WTC11 (cell line): ENCODE results near the gene CUL9. TPM values are rescaled to one million over a fixed set of nuclear protein-coding genes. Genes with fewer than 3 reads are reported as not detected.
A peak's percentile ranks its signal among the peaks of the same experiment; 100 is the strongest.

ENCODE experiments used
- ATAC-seq: fragments of 200-7000 bp; cut with Tn5 transposase; 2 replicates; pipeline ENCODE4 v1.10.0; 2021; ENCODE audit warnings: mild to moderate bottlenecking, moderate library complexity
- CTCF ChIA-PET: fragments of 300-600 bp; sonication (Branson Sonifier 250); formaldehyde crosslinking; loops from one replicate; lab custom pipeline; 2021; ENCODE audit warnings: antibody characterized with exemption; lab: Charles Lee
- POLR2A ChIA-PET: fragments of 350-600 bp; sonication (Branson Sonifier 250); formaldehyde crosslinking; loops from one replicate; lab custom pipeline; 2021; ENCODE audit warnings: antibody characterized with exemption; lab: Charles Lee
- DNase-seq: peaks from one replicate; pipeline ENCODE4 v3.0.0; 2021; ENCODE audit warnings: low spot score
- H3K27ac Mint-ChIP-seq: 2 replicates; pipeline ENCODE4 v1.8.0; 2021; ENCODE audit warnings: mixed read lengths
- H3K27me3 Mint-ChIP-seq: 2 replicates; pipeline ENCODE4 v1.8.0; 2021; ENCODE audit warnings: low read depth, mild to moderate bottlenecking, moderate library complexity, mixed read lengths
- H3K36me3 Mint-ChIP-seq: 2 replicates; pipeline ENCODE4 v1.8.0; 2021; ENCODE audit warnings: mixed read lengths
- H3K4me1 Mint-ChIP-seq: 2 replicates; pipeline ENCODE4 v1.8.0; 2022; ENCODE audit warnings: mixed read lengths
- H3K4me3 Mint-ChIP-seq: 2 replicates; pipeline ENCODE4 v1.8.0; 2021; ENCODE audit warnings: mild to moderate bottlenecking, moderate library complexity, mixed read lengths
- H3K9me3 Mint-ChIP-seq: 2 replicates; pipeline ENCODE4 v1.8.0; 2021; ENCODE audit warnings: mixed read lengths
- CBFB ChIP-seq: sonication (generic); formaldehyde crosslinking; IDR thresholded peaks from 2 replicates; pipeline ENCODE4 v1.8.1; 2022; ENCODE audit warnings: mild to moderate bottlenecking, low read depth, missing genetic modification reagents
- CREB1 ChIP-seq: sonication (generic); formaldehyde crosslinking; IDR thresholded peaks from 2 replicates; pipeline ENCODE4 v1.8.0; 2023; ENCODE audit warnings: mild to moderate bottlenecking, missing genetic modification reagents
- GRHL2 ChIP-seq: fragments of 250-450 bp; sonication (Bioruptor Pico); IDR thresholded peaks from 2 replicates; pipeline ENCODE4 v1.8.0; 2022; ENCODE audit warnings: mild to moderate bottlenecking, moderate library complexity; ENCODE audit not compliant: insufficient replicate concordance, severe bottlenecking
- SP1 ChIP-seq: sonication (generic); formaldehyde crosslinking; conservative IDR thresholded peaks from 2 replicates; pipeline ENCODE4 v1.8.1; 2022; ENCODE audit warnings: missing genetic modification reagents
- ZBTB21 ChIP-seq: sonication (generic); formaldehyde crosslinking; IDR thresholded peaks from 2 replicates; pipeline ENCODE4 v1.8.1; 2023; ENCODE audit warnings: mild to moderate bottlenecking, missing genetic modification reagents, borderline replicate concordance
- ZNF423 ChIP-seq: fragments of 250-450 bp; sonication (Bioruptor Pico); IDR thresholded peaks from 2 replicates; pipeline ENCODE4 v2.1.2; 2022; ENCODE audit warnings: mild to moderate bottlenecking, moderate library complexity
- total RNA-seq: library from RNA; stranded (reverse); gene quantifications from 3 replicates; pipeline ENCODE4 v1.2.3, GENCODE V29; 2021
- TF ChIP-seq, protein P1 (sequence below): sonication (generic); formaldehyde crosslinking; IDR thresholded peaks from 2 replicates; pipeline ENCODE4 v1.8.0; 2022; ENCODE audit warnings: missing genetic modification reagents
- TF ChIP-seq, protein P2 (sequence below): sonication (generic); formaldehyde crosslinking; IDR thresholded peaks from 2 replicates; pipeline ENCODE4 v1.8.1; 2022; ENCODE audit warnings: mild to moderate bottlenecking, missing genetic modification reagents, moderate library complexity, borderline replicate concordance
- TF ChIP-seq, protein P3 (sequence below): sonication (generic); formaldehyde crosslinking; IDR thresholded peaks from 2 replicates; pipeline ENCODE4 v1.8.1; 2023; ENCODE audit warnings: mild to moderate bottlenecking, missing genetic modification reagents, moderate library complexity
- TF ChIP-seq, protein P4 (sequence below): sonication (generic); formaldehyde crosslinking; IDR thresholded peaks from 2 replicates; pipeline ENCODE4 v1.8.0; 2023; ENCODE audit warnings: mild to moderate bottlenecking, missing genetic modification reagents
- TF ChIP-seq, protein P5 (sequence below): sonication (generic); formaldehyde crosslinking; IDR thresholded peaks from 2 replicates; pipeline ENCODE4 v1.8.0; 2022; ENCODE audit warnings: mild to moderate bottlenecking, missing genetic modification reagents
- TF ChIP-seq, protein P6 (sequence below): fragments of 250-450 bp; sonication (Bioruptor Pico); IDR thresholded peaks from 2 replicates; pipeline ENCODE4 v1.9.0; 2021; ENCODE audit warnings: moderate library complexity, mild to moderate bottlenecking, inconsistent platforms, borderline replicate concordance
- TF ChIP-seq, protein P7 (sequence below): sonication (generic); formaldehyde crosslinking; IDR thresholded peaks from 2 replicates; pipeline ENCODE4 v1.8.1; 2023; ENCODE audit warnings: mild to moderate bottlenecking, missing genetic modification reagents

CUL9 gene
- total RNA-seq, 1 experiment from 2014 or later: 15.2 TPM

DNA sequence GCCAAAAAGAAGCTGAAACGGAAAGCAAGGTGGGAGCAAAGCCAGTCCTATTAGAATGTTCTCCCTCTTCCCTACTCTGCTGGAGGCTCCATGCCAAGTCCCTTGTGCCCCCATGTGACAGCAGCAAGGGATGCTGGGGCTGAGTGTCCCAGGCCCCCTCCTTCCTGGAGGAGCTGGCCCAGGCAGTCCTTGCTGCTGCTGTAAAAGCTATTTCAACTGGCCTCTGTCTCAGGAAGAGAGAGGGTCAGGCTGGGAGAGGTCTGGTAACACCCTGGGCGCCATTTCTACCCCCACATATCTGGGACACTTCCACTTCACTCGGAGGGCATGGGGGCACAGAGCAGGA lies 86.3 kb downstream of the CUL9 start:
- CTCF ChIA-PET: interaction anchor here (0.5 to 2.6 kb wide), 9 partner anchors 10 to 189 kb away, joined by 3 to 12 read pairs (median 4); partner anchors contain the start of genes CRIP3 and DNPH1
- no peak for ATAC-seq
- peaks cover 56% of the 10 kb centered on the region for H3K27me3 Mint-ChIP-seq
- no peak overlapping the region for H3K27ac Mint-ChIP-seq
- H3K9me3 Mint-ChIP-seq: no peaks in the 10 kb centered on the region
- no peak for TF ChIP-seq SP1
- TF ChIP-seq, protein P1, sequence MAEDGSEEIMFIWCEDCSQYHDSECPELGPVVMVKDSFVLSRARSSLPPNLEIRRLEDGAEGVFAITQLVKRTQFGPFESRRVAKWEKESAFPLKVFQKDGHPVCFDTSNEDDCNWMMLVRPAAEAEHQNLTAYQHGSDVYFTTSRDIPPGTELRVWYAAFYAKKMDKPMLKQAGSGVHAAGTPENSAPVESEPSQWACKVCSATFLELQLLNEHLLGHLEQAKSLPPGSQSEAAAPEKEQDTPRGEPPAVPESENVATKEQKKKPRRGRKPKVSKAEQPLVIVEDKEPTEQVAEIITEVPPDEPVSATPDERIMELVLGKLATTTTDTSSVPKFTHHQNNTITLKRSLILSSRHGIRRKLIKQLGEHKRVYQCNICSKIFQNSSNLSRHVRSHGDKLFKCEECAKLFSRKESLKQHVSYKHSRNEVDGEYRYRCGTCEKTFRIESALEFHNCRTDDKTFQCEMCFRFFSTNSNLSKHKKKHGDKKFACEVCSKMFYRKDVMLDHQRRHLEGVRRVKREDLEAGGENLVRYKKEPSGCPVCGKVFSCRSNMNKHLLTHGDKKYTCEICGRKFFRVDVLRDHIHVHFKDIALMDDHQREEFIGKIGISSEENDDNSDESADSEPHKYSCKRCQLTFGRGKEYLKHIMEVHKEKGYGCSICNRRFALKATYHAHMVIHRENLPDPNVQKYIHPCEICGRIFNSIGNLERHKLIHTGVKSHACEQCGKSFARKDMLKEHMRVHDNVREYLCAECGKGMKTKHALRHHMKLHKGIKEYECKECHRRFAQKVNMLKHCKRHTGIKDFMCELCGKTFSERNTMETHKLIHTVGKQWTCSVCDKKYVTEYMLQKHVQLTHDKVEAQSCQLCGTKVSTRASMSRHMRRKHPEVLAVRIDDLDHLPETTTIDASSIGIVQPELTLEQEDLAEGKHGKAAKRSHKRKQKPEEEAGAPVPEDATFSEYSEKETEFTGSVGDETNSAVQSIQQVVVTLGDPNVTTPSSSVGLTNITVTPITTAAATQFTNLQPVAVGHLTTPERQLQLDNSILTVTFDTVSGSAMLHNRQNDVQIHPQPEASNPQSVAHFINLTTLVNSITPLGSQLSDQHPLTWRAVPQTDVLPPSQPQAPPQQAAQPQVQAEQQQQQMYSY: no peak
- TF ChIP-seq, protein P2, sequence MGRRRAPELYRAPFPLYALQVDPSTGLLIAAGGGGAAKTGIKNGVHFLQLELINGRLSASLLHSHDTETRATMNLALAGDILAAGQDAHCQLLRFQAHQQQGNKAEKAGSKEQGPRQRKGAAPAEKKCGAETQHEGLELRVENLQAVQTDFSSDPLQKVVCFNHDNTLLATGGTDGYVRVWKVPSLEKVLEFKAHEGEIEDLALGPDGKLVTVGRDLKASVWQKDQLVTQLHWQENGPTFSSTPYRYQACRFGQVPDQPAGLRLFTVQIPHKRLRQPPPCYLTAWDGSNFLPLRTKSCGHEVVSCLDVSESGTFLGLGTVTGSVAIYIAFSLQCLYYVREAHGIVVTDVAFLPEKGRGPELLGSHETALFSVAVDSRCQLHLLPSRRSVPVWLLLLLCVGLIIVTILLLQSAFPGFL (CRISPR knock-in tag): 0 out of 2 replicates have a peak, but pooled peaks have one; percentile 48
- TF ChIP-seq, all 79 proteins: peak for 1
- Mint-ChIP-seq H3K36me3 (no peaks in the 10 kb centered on the region), H3K4me1 (peaks cover 34% of the 10 kb centered on the region), H3K4me3 (no peak overlapping the region)
- no peak for DNase-seq
- POLR2A ChIA-PET: interaction anchor here (1.1 kb wide), 1 partner anchor 39 kb away, joined by 3 read pairs; no protein-coding TSS in a partner anchor

DNA sequence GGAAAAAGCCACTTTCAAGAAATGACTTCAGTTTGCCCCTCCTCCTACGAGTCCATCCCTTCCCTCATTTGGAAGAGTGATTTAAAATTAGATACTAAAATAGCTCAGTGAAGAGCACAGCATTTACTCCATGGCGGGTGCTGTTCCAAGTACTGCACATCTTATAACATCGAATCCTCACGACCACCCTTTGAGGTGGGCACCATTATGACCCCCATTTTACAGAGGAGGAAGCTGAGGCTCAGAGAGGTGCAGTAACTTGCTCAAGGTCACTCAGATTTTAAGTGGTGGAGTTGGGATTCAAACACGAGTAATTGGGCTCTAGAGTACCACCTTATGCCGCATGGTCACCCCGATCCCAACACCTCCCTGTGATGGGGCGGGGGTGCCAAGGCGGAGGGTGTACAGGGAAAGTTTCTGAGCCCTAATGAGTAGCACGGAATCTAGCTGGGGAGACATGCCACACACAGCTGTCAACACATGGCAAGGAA lies 86.8 kb downstream of the CUL9 start:
- Mint-ChIP-seq H3K27ac (no peak overlapping the region), H3K27me3 (peaks cover 61% of the 10 kb centered on the region), H3K36me3 (no peaks in the 10 kb centered on the region), H3K9me3 (no peaks in the 10 kb centered on the region), H3K4me1 (peaks cover 34% of the 10 kb centered on the region), H3K4me3 (peak overlapping the region; percentile 59)
- ChIA-PET CTCF (interaction anchor here (0.9 to 2.6 kb wide), 10 partner anchors 10 to 227 kb away, joined by 3 to 12 read pairs (median 5); partner anchors contain the start of genes CRIP3 and DNPH1), POLR2A (no interaction called here)
- ATAC-seq: no peak
- TF ChIP-seq, protein P3, sequence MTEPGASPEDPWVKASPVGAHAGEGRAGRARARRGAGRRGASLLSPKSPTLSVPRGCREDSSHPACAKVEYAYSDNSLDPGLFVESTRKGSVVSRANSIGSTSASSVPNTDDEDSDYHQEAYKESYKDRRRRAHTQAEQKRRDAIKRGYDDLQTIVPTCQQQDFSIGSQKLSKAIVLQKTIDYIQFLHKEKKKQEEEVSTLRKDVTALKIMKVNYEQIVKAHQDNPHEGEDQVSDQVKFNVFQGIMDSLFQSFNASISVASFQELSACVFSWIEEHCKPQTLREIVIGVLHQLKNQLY (CRISPR knock-in tag): 0 out of 2 replicates have a peak, but pooled peaks have one; percentile 41
- no peak for TF ChIP-seq CBFB (CRISPR knock-in tag)
- TF ChIP-seq, protein P4, sequence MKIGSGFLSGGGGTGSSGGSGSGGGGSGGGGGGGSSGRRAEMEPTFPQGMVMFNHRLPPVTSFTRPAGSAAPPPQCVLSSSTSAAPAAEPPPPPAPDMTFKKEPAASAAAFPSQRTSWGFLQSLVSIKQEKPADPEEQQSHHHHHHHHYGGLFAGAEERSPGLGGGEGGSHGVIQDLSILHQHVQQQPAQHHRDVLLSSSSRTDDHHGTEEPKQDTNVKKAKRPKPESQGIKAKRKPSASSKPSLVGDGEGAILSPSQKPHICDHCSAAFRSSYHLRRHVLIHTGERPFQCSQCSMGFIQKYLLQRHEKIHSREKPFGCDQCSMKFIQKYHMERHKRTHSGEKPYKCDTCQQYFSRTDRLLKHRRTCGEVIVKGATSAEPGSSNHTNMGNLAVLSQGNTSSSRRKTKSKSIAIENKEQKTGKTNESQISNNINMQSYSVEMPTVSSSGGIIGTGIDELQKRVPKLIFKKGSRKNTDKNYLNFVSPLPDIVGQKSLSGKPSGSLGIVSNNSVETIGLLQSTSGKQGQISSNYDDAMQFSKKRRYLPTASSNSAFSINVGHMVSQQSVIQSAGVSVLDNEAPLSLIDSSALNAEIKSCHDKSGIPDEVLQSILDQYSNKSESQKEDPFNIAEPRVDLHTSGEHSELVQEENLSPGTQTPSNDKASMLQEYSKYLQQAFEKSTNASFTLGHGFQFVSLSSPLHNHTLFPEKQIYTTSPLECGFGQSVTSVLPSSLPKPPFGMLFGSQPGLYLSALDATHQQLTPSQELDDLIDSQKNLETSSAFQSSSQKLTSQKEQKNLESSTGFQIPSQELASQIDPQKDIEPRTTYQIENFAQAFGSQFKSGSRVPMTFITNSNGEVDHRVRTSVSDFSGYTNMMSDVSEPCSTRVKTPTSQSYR (CRISPR knock-in tag): no peak
- DNase-seq: no peak

DNA sequence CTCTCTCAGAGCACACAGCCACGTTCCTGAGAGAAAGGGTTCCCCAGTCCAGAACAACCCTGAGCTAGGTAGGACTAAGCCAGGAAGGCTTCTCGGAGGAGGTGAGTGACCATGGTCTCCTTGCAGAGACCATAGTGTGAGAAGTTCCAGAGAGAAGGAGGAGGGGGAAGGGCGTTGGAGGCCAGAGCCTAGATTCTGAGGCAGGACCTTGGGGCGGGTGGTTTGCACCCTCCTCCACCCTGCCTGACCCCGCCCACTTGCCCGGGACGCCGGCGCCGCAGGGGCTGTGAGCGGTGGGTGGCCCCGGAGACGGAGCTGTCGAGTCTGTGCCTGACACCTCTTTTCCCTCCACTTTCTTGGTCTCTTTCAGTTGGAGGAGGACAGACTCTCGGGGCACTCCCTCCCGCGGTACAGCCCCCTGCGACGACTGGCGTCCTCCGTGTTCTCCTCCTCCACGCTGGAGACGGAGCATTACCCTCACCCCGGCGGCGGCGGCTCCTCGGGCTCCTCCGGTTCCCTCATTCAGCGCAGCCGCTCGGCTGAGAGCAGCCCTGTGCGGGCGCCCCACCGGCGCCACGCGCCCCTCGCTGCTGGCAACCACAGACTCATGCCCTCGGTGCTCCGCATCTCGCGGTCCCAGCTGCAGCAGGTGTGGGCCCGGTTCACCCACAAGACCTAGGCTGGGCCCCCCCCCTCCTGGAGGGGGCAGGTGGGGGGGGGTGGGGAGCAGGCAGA lies 87.4 kb downstream of the CUL9 start:
- Mint-ChIP-seq H3K9me3 (no peaks in the 10 kb centered on the region), H3K36me3 (no peaks in the 10 kb centered on the region), H3K4me3 (peak overlapping the region; percentile 59), H3K4me1 (peaks cover 38% of the 10 kb centered on the region), H3K27ac (no peak overlapping the region), H3K27me3 (peaks cover 67% of the 10 kb centered on the region)
- DNase-seq (peak; percentile 50), ATAC-seq (peak; percentile 43)
- ChIA-PET POLR2A (interaction anchor here (0.8 kb wide), 1 partner anchor 62 kb away, joined by 3 read pairs; no protein-coding TSS in a partner anchor), CTCF (interaction anchor here (0.9 to 2.6 kb wide), 6 partner anchors 11 to 227 kb away, joined by 3 to 12 read pairs (median 8); partner anchors contain the start of genes CRIP3 and DNPH1)
- TF ChIP-seq ZBTB21 (CRISPR knock-in tag): no peak
- TF ChIP-seq, protein P5, sequence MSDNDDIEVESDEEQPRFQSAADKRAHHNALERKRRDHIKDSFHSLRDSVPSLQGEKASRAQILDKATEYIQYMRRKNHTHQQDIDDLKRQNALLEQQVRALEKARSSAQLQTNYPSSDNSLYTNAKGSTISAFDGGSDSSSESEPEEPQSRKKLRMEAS: peak; percentile 48; the same call in 1 of the 2 replicates
- TF ChIP-seq CREB1 (CRISPR knock-in tag): no peak
- no peak for TF ChIP-seq GRHL2
- peak; percentile 33; the same call in 1 of the 2 replicates for TF ChIP-seq ZNF423 (CRISPR knock-in tag)
- TF ChIP-seq, protein P6, sequence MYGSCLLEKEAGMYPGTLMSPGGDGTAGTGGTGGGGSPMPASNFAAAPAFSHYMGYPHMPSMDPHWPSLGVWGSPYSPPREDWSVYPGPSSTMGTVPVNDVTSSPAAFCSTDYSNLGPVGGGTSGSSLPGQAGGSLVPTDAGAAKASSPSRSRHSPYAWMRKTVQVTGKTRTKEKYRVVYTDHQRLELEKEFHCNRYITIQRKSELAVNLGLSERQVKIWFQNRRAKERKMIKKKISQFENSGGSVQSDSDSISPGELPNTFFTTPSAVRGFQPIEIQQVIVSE (CRISPR knock-in tag): no peak
- TF ChIP-seq, protein P7, sequence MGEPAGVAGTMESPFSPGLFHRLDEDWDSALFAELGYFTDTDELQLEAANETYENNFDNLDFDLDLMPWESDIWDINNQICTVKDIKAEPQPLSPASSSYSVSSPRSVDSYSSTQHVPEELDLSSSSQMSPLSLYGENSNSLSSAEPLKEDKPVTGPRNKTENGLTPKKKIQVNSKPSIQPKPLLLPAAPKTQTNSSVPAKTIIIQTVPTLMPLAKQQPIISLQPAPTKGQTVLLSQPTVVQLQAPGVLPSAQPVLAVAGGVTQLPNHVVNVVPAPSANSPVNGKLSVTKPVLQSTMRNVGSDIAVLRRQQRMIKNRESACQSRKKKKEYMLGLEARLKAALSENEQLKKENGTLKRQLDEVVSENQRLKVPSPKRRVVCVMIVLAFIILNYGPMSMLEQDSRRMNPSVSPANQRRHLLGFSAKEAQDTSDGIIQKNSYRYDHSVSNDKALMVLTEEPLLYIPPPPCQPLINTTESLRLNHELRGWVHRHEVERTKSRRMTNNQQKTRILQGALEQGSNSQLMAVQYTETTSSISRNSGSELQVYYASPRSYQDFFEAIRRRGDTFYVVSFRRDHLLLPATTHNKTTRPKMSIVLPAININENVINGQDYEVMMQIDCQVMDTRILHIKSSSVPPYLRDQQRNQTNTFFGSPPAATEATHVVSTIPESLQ (CRISPR knock-in tag): no peak
